ENCODE results near the gene RGS3. TPM values are rescaled to one million over a fixed set of nuclear protein-coding genes. Genes with fewer than 3 reads are reported as not detected.
"Not testable (repeated sequence)": the region's sequence is repeated elsewhere in the genome, so short reads cannot be mapped to it uniquely, and the experiment has no call there.

Gene RGS3
- total RNA-seq, 4 donors from 2014 or later = 43.9 to 122 (median 72.7) TPM

DNA sequence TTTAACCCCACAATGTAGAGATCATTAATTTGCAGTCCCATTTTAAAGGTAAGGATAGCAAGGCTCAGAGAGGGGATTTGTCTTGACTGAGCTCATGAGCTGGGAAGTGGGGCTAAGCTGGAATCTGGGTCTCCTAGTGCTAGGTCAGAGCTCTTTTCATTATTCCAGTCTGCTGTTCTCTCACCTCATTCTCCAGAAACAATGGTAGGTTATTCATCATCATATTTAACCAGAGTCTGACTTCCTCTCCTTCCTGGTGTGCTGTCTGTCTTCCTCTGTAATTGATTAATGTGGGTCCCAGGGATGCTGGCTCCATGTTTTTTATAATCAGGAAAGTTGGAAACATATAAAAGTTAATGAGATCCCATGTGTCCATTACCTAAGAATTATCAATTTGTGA lies 32.3 kb upstream of the RGS3 start:
- Histone ChIP-seq H3K4me1 (no peaks in the 10 kb centered on the region), H3K4me3 (no peak overlapping the region), H3K36me3 (no peaks in the 10 kb centered on the region), H3K27ac (no peak overlapping the region), H3K9me3 (no peaks in the 10 kb centered on the region), H3K27me3 (no peaks in the 10 kb centered on the region)
- no peak for ATAC-seq
- TF ChIP-seq POLR2A (IDR thresholded peaks at IDR 0.05) (no peak), POLR2AphosphoS5 (IDR thresholded peaks at IDR 0.05) (no peak), EP300 (IDR thresholded peaks at IDR 0.05) (no peak)
- TF ChIP-seq, protein P1, sequence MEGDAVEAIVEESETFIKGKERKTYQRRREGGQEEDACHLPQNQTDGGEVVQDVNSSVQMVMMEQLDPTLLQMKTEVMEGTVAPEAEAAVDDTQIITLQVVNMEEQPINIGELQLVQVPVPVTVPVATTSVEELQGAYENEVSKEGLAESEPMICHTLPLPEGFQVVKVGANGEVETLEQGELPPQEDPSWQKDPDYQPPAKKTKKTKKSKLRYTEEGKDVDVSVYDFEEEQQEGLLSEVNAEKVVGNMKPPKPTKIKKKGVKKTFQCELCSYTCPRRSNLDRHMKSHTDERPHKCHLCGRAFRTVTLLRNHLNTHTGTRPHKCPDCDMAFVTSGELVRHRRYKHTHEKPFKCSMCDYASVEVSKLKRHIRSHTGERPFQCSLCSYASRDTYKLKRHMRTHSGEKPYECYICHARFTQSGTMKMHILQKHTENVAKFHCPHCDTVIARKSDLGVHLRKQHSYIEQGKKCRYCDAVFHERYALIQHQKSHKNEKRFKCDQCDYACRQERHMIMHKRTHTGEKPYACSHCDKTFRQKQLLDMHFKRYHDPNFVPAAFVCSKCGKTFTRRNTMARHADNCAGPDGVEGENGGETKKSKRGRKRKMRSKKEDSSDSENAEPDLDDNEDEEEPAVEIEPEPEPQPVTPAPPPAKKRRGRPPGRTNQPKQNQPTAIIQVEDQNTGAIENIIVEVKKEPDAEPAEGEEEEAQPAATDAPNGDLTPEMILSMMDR (IDR thresholded peaks at IDR 0.05) = no peak

DNA sequence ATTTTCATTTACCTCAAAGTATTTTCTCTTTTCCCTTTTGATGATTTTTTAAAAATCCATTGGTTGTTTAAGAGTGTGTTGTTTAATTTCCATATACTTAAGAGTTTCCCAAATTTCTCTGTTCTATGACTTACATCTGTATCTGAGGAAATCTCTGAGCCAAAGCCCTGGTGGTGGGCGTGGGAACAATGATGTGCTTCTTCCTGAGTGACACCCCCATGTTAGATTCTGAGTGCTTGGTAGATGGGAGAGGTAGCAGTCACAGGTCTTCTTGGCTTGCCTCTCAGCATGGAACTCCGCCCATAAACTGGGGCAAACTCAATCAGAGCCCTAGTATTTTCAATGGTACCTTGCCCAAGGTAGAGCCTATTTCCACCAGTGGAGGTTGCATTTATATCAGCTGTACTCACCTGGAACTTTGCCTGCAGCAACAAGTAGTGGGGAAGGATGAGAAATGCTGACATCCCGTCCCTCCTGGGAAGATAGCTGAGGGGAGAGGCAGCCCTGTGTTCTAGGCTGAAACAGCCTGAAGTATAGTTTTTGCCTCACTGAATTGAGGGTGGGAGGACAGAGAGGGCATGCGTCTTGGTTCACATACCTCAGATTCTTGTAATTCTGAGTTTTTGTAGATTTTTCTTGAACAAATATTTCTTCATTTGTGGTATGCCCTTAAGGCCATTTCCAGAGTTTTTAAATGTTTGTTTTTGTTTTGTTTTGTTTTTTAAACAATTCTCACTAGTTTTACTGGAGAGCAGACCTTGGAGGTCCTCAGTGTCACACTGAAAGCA lies 26.6 kb upstream of the RGS3 start:
- Histone ChIP-seq H3K4me1 (no peaks in the 10 kb centered on the region), H3K9me3 (no peaks in the 10 kb centered on the region), H3K36me3 (no peaks in the 10 kb centered on the region), H3K27me3 (no peaks in the 10 kb centered on the region), H3K4me3 (no peak overlapping the region), H3K27ac (no peak overlapping the region)
- 66 to 82% methylated on average over 3 to 4 of the region's 4 CpGs for WGBS, 2 donors (ENCODE audit: low coverage in 1 of 2)
- TF ChIP-seq, protein P1 (IDR thresholded peaks at IDR 0.05) = no peak
- TF ChIP-seq POLR2A (IDR thresholded peaks at IDR 0.05) (no peak), EP300 (IDR thresholded peaks at IDR 0.05) (no peak), POLR2AphosphoS5 (IDR thresholded peaks at IDR 0.05) (no peak)
- ATAC-seq = no peak

DNA sequence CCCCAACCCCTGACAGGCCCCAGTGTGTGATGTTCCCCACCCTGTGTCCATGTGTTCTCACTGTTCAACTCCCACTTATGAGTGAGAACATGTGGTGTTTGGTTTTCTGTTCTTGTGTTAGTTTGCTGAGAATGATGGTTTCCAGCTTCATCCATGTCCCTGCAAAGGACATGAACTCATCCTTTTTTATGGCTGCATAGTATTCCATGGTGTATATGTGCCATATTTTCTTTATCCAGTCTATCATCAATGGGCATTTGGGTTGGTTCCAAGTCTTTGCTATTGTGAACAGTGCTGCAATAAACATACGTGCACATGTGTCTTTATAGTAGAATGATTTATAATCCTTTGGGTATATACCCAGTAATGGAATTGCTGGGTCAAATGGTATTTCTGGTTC lies 25.8 kb upstream of the RGS3 start:
- 90 to 100% methylated on average over 1 of the region's 1 CpG for WGBS, 2 donors (ENCODE audit: low coverage in 1 of 2)
- H3K27me3 ChIP-seq, ATAC-seq, H3K9me3 ChIP-seq, H3K36me3 ChIP-seq, H3K4me3 ChIP-seq, H3K4me1 ChIP-seq, H3K27ac ChIP-seq: not testable (repeated sequence)

DNA sequence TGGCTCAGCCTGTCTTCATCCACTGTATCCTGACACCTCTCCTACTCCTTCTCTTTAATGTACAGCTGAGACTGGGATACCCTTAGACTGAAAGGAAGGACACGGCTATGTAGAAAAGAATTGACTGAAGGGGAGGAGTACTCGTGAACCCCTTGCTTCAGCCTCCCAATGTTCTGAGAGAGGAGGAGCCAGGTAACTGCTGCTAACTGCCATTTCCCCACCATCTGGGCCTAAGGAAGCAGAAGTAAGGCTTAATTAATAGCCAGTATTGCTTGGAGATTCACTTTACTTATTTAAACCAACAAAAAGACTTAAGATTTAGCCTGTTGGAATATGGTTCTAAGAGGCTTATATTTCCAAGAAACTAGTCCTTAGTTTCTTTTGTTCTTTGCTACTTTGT lies 18.8 kb upstream of the RGS3 start:
- no peak overlapping the region for H3K4me3 ChIP-seq
- H3K9me3 ChIP-seq = no peaks in the 10 kb centered on the region
- ATAC-seq = no peak
- no peaks in the 10 kb centered on the region for H3K27me3 ChIP-seq
- TF ChIP-seq POLR2AphosphoS5 (IDR thresholded peaks at IDR 0.05) (no peak), POLR2A (IDR thresholded peaks at IDR 0.05) (no peak), EP300 (IDR thresholded peaks at IDR 0.05) (no peak)
- TF ChIP-seq, protein P1 (IDR thresholded peaks at IDR 0.05) = no peak
- H3K4me1 ChIP-seq = peaks cover 0 to 22% (median 0%) of the 10 kb centered on the region in 3 donors
- no peaks in the 10 kb centered on the region for H3K36me3 ChIP-seq
- H3K27ac ChIP-seq = no peak overlapping the region
- WGBS, 2 donors (ENCODE audit: low coverage in 1 of 2) = 79 to 96% methylated on average over 2 of the region's 2 CpGs

DNA sequence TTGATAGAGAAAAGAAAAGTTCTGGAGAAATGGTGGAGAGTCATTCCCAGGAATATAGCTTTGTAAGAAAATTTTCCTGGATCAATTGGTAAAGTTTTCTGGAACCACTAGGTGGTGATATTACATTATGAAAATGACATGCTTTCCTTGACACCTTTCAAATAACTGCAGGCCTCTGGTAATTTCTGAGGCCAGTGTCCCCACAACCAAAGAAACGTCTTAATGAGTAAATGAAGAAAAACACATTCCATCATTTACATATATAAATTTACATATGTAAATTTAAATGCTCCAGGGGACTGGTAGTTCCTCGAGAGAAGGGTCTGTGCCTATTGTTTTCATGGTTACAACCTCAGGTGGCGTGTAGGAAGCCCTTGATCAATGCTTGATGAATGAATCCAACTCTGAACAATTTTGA lies 17.2 kb upstream of the RGS3 start:
- WGBS, 2 donors (ENCODE audit: low coverage in 1 of 2) = 42 to 61% methylated on average over 2 to 3 of the region's 3 CpGs
- no peak for ATAC-seq
- Histone ChIP-seq H3K4me1 (peaks cover 0 to 28% (median 0%) of the 10 kb centered on the region in 3 donors), H3K27ac (peak overlapping the region in 3 of 4 donors; percentile 36 to 50 (median 44)), H3K36me3 (no peaks in the 10 kb centered on the region), H3K27me3 (no peaks in the 10 kb centered on the region), H3K4me3 (no peak overlapping the region), H3K9me3 (no peaks in the 10 kb centered on the region)
- TF ChIP-seq, protein P1 (IDR thresholded peaks at IDR 0.05) = peak; percentile 55 to 82 (median 74)
- TF ChIP-seq POLR2A (IDR thresholded peaks at IDR 0.05) = no peak
- TF ChIP-seq EP300 (IDR thresholded peaks at IDR 0.05) = no peak
- TF ChIP-seq POLR2AphosphoS5 (IDR thresholded peaks at IDR 0.05) = no peak

Measured in gastroesophageal sphincter (tissue), 4 donors.